ENCODE results near the gene HERC3.
A peak's percentile ranks its signal among the peaks of the same experiment; 100 is the strongest.

HERC3 gene

GRCh38 chr4:88661739-88662138, 69.5 kb downstream of the HERC3 start:
- DNase-seq = no peak

DNA sequence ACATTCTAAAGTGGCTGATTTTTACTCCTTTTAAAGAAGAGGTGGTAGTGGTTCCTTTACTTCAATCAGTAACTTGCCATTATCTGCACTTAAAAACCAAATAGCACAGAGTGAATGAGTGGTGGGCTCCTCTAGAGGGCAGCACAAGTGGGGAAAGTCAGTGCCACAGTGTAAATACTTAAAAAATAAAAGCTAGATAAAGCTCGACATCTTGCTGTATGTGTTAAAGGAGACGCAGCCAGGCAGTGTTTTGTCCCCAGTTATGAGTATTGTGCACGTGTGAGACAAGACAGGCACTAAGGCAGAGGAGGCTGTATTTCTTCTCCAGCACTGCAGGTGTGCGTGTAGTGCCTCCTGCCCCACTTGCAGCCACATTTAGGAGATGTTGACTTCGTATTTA, 80.7 kb downstream of the HERC3 start:
- DNase-seq = peak; percentile 31 to 34

- no peak for DNase-seq
These were observed 81.6 kb downstream of the HERC3 start for GRCh38 chr4:88673886-88674285.

- no peak for DNase-seq
These were observed 82.3 kb downstream of the HERC3 start for GRCh38 chr4:88674565-88674964.

GRCh38 chr4:88674979-88675378, 82.7 kb downstream of the HERC3 start:
- DNase-seq = no peak

GRCh38 chr4:88675543-88675942, 83.3 kb downstream of the HERC3 start:
- DNase-seq = no peak

DNA sequence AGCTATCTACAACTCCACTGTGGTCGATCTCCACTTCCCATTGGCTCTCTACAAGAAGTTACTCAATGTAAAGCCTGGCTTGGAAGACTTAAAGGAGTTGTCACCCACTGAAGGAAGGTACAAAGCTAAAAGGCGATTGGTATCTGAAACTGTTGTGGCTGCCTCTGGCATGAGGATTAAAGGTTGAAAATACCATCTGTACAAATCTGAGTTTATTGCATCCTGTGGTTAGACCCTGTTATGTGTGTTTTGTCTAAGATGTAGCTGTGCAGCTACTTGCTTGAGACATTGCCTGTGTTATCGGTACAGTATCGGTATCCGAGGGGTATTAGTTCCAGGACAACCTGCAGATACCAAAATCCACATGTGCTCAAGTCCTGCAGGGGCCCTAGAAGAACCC, 88.9 kb downstream of the HERC3 start:
- DNase-seq = no peak

- DNase-seq = no peak
These were observed 98.1 kb downstream of the HERC3 start for GRCh38 chr4:88690355-88690754.

GRCh38 chr4:88693792-88694191, 101.5 kb downstream of the HERC3 start:
- DNase-seq = no peak

- DNase-seq = no peak
These were observed 104.3 kb downstream of the HERC3 start for GRCh38 chr4:88696630-88697029.

GRCh38 chr4:88697141-88697540, 104.9 kb downstream of the HERC3 start:
- DNase-seq = peak; percentile 19 to 22

DNA sequence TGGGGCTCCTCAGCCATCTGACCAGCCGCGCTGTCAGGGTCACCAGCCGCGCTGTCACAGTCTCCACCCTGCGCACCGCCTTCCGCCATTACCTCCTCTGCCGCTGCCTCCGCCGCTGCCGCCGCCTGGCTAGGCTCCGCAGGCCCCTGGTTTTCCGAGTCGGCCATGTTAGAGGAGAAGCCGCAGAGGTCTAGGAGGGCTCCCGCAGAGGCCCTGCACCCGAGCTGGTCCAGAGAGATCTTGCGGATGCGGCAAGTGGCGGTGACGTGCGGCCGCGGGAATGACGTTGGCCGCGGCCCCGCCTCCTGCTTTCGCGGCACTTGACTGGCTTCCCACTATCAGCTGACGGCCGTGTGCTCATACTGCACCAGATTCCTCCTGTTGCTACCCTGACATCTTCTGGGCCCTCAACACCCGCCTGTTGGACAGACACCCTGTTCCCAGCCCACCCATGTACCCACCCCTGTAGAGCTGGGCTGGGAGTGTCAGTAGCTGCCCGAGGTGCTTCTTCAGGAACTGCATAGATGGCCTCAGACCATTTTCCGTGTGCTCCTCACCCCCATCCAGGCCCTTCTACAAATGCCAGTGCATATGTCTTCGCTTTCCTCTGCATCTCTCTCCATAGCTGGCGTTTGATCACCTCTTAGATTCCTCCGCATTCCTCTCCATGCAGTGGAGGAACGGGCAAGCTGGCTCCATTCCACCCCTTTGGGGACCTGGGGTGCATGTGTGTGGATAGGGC, 105.5 kb downstream of the HERC3 start, which contains the start of gene NAP1L5:
TSS of gene NAP1L5 (minus strand) at position 242 of the 742 bp plus-strand sequence. CDS start at position 167, 75 bp downstream.
- peak; percentile 66 to 72 for DNase-seq

- no peak for DNase-seq
These were observed 106.2 kb downstream of the HERC3 start for GRCh38 chr4:88698519-88698918.

DNA sequence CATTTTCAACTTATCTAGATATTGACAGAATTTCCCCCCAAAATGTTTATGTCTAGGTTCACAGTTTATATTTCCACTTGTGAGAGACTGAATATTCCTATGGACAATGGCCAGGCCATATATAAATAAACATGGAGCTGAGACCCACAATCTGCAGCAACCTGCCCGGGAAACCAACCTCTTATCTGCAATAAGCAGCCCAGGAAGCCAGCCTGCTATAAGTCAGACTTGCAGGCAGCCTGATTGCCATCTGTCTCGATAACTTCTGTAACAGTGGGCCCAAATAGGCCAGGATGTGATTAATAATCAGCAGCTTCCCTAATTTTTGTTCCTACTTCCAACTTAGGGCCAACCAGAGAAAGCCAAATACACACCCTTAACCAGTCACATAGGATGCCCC, 110.5 kb downstream of the HERC3 start:
- no peak for DNase-seq

DNA sequence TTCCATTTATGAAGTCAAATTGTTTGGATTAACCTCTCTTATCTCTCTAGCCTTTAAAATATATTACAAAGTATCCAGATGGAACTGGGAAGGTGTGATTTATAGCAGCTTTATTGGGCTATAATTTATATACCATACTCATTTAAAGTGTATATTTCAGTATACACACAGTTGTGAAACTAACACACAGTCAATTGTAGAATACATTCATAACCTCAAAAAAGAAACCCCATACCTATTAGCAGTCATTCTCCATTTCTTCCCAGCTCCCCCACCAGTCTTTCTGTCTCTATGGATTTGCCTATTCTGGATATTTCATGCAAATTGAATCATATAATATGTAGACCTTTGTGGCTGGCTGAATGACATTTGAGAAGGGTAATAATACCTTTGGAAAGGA, 112.9 kb downstream of the HERC3 start:
- DNase-seq = no peak

DNA sequence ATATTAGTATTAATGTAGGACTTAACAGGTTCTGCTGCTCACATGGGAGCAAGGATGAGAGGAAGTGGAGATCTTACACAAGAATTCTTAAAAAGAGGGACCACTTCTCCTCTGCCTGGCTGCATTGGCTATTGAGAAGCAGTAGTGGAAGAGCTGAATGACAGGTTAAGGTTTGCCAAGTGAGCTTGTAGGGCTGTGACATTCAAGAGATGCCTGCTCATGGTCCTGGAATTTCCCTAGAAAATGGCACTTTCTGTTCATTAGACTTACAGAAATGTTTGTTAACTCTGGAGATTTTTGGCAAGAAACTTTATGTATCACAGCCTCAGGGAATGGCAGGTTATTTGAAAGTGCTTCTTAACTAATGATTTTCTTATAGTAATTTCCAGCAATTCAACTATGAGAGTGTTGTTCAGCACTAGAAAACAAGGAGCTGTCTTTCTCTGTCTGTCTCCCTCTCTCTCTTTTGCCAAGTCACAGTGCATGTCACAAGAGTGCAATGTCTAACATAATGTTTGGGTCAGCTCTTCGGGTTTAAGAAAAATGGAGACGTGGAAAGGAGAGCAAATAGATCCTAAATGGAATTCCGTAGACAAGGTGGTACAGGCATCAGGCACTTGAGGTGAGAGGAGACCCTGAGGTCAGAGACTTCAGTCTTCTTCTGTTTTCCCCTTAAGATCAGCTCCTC, 113.7 kb downstream of the HERC3 start:
- DNase-seq = no peak

DNA sequence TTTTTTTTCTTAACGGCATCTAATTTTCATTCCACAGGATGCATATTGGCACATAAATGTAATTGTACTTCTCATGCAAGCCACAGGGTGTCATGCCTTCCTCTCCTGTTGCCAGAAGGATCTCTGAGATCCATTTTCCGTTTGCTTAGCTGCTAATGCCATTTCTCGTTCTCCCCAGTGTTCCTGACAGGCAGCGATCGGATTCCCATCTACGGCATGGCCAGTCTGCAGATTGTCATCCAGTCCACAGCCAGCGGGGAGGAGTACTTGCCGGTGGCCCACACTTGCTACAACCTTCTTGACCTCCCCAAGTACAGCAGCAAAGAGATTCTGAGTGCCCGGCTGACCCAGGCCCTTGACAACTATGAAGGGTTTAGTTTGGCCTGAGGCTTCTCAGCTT, 114.3 kb downstream of the HERC3 start:
- no peak for DNase-seq

- DNase-seq = no peak
These were observed 117.7 kb downstream of the HERC3 start for GRCh38 chr4:88709989-88710388.

DNA sequence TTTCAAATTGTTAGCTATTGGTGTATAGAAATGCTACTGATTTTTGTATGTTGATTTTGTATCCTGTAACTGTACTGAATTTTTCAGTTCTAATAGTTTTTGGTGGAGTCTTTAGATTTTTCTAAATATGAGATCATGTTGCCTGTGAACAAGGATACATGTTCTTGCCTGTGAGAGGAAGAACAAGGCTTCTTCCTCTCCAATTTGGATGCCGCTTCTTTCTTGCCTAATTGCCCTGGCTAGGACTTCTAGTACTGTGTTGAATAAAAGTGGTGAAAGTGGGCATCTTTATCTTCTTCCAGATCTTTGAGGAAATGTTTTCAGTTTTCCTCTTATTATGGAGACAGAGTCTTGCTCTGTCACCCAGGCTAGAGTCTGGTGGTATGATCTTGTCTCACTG, 121.5 kb downstream of the HERC3 start:
- no peak for DNase-seq

- no peak for DNase-seq
These were observed 125.8 kb downstream of the HERC3 start for GRCh38 chr4:88718098-88718497.

GRCh38 chr4:88719381-88719780, 127.1 kb downstream of the HERC3 start:
- DNase-seq = no peak

DNA sequence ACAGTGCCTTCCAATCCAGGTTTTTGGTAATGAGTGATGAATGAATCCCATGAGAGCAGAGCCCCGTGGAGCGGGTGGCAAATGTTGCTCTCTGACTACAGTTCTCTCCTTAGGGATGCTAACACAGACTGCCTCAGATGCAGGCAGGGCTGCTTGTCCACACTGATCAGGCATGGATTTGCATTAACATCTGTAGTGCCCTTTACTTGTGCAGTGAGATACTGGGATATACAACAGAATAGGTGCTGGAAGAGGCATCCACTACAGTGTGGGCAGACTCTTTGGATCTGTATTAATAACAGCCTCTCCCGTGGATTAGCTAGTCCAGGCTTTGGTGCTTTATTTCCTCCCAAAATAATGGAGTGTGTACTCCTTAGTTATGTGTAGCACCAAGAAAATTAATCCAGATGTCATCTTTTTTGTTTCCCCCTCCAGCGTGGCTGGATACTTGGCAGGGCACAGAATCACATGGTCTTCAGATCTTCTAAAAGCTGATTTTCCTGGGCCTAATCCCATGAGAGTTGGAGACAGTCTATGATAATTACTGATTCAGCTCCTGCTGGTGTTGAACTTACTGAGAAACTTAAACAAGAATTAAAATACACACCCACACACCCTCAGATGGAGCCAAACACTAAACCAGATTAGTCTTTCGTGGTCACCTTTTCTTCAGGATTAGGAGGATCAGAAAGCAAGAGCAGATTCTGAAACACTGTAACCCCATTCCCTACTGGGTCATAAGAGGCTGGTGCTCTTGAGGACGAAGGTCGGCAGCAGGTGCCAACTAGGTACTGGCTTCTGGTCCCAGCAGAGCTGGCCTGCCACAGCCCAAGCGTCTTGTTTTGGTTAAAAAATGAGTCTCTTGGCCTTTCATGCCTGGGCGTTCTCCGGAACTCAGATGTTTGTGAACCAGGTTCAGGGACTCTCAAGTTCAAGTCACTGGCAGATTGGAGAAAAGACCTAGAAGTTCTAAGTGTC, 128.5 kb downstream of the HERC3 start:
- no peak for DNase-seq

GRCh38 chr4:88722276-88722780, 130.0 kb downstream of the HERC3 start:
- DNase-seq = no peak

Measured in stimulated activated CD4-positive, alpha-beta T cell treated with anti-CD3 and anti-CD28 coated beads, Interleukin-2, amount 100 ng/mL, for 24 hours (primary cell).